HG02970 (cell line): ENCODE data around the gene LILRB1.
"Not testable (repeated sequence)": the region's sequence is repeated elsewhere in the genome, so short reads cannot be mapped to it uniquely, and the experiment has no call there.

Experiments
- ATAC-seq: cut with Tn5 transposase; IDR thresholded peaks from one replicate; pipeline ENCODE4 v1.9.1; 2021; ENCODE audit warnings: mild to moderate bottlenecking, moderate library complexity, moderate number of reproducible peaks; ENCODE audit not compliant: unreplicated experiment, low FRiP score

Gene LILRB1

GRCh38 chr19:54624234-54624633 is 6.0 kb upstream of the LILRB1 start:
- ATAC-seq, result not testable (repeated sequence)

GRCh38 chr19:54624934-54625730 is 5.2 kb upstream of the LILRB1 start:
- ATAC-seq, result not testable (repeated sequence)

GRCh38 chr19:54626757-54627156 is 3.5 kb upstream of the LILRB1 start:
- ATAC-seq, result no peak

DNA sequence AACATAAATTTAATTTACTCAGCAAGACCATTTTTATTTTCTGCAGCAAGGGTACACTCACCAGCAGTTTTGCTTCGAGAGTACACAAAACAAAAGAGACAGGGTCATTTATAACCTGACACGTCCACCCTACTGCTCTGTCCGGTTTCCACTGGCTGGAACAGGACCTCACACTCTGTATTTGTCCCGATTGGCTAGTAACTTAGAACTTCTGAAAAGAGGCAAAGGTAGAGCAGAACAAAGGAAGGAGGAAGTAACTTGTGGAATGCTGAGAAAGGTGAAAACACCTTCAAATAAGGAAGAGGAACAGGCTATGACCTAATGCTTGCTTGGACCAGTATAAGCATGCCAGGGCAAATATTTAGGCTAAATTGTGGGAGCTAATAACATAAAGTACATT is 2.4 kb upstream of the LILRB1 start:
- not testable (repeated sequence) for ATAC-seq

GRCh38 chr19:54630782-54631181 is 498 bp downstream of the LILRB1 start:
- ATAC-seq, result no peak

DNA sequence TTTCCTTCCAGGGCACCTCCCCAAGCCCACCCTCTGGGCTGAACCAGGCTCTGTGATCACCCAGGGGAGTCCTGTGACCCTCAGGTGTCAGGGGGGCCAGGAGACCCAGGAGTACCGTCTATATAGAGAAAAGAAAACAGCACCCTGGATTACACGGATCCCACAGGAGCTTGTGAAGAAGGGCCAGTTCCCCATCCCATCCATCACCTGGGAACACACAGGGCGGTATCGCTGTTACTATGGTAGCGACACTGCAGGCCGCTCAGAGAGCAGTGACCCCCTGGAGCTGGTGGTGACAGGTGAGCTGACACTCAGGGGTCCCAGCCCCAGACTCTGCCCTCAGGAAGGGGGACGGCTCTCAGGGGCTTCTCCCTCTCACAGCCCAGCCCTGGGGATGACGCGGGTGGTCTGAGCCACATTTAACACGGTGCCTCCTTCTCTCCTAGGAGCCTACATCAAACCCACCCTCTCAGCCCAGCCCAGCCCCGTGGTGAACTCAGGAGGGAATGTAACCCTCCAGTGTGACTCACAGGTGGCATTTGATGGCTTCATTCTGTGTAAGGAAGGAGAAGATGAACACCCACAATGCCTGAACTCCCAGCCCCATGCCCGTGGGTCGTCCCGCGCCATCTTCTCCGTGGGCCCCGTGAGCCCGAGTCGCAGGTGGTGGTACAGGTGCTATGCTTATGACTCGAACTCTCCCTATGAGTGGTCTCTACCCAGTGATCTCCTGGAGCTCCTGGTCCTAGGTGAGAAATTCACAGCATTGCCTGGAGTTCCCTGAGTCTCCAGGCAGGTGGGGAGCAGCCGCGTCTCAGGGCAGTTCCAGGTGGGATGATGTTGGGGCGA is 1.4 kb downstream of the LILRB1 start:
- ATAC-seq, result not testable (repeated sequence)

DNA sequence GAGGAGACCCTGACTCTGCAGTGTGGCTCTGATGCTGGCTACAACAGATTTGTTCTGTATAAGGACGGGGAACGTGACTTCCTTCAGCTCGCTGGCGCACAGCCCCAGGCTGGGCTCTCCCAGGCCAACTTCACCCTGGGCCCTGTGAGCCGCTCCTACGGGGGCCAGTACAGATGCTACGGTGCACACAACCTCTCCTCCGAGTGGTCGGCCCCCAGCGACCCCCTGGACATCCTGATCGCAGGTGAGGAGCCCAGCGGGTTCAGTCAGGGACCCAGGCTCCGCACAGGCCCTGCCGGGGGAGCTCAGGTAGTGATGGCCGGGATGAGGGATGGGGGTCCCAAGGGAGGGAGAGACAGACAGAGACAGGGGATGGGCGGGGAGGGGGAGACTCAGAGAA is 2.2 kb downstream of the LILRB1 start:
- ATAC-seq, result not testable (repeated sequence)

DNA sequence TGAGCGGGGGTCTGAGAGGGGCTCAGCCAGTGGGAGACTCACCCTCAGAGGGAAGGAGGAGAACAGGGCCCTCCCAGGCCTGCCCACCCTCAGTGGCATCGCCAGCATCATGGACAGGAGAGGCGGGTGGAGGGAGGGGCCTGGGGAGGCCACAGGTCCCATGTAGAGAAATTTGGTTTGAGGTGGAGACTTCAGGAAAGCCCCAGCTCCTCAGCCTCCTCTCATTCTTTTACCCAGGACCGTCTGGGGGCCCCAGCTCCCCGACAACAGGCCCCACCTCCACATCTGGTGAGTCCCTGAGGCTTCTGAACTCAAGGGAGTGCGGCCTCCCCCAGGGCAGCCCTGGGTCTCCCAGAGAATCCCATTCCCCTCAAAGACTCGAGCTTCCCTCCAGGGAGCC is 3.1 kb downstream of the LILRB1 start:
- no peak for ATAC-seq

DNA sequence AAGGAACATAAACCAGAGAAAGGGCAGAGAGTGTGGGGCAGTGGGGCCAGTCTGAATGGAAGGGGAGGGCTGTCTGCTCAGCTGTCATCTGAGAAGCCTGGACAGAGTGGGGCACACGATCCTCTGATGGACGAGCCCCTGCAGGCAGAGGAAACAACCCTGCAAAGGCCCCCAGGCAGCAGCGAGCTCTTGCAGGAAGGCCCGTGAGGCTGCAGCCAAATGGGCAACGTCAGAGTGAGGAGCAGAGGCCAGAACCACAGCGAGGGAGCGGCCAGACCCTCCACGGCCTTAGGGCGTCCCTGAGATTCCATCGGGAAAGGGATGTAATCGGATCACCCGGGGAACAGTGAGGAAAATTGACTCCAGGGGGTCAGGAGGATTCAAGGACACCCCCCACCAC is 5.8 kb downstream of the LILRB1 start:
- ATAC-seq, result not testable (repeated sequence)

- no peak for ATAC-seq
These were observed 8.4 kb downstream of the LILRB1 start for GRCh38 chr19:54638683-54639082.

DNA sequence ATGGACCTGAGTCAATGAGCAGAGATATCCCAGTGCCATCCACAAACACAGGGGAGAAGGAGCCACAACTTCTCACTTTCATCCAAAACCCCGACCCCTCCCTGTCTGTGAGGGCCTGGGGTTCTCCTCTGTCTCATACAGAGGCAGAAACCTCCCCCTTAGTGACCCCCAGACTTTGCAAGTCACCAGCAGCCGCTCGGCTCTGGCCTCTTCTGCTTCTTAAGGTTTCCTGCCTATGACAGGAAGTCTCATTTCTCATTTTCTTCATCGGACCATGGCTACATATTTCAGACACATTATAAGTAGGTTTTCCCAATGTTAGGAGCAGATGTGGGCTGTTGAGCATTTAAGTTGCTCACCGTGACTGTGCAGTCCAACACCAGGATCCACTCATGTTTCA is 12.7 kb downstream of the LILRB1 start:
- ATAC-seq, result not testable (repeated sequence)

DNA sequence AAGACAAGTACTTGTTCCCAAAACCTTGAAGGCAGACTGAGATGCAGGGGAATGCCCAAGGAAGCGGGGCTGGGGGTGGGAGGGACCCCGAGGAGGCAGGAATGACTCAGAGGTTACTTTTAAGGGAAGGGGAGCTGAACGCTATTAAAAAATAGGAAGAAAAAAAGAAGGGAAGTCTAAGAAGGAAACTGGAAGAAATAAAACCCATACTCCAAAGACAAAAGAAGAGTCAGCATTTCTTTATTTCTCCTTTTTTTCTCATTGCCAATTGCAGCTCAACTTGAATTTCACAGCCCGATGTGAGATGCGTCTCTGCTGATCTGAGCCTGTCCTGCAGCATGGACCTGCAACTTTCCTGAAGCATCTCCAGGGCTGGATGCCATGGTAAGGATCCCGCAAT is 13.3 kb downstream of the LILRB1 start:
- not testable (repeated sequence) for ATAC-seq

- no peak for ATAC-seq
These were observed 13.8 kb downstream of the LILRB1 start for GRCh38 chr19:54644056-54644455.

- ATAC-seq, result no peak
These were observed 16.1 kb downstream of the LILRB1 start for GRCh38 chr19:54646331-54646841.

- ATAC-seq, result no peak
These were observed 17.8 kb downstream of the LILRB1 start for GRCh38 chr19:54648129-54648528.

DNA sequence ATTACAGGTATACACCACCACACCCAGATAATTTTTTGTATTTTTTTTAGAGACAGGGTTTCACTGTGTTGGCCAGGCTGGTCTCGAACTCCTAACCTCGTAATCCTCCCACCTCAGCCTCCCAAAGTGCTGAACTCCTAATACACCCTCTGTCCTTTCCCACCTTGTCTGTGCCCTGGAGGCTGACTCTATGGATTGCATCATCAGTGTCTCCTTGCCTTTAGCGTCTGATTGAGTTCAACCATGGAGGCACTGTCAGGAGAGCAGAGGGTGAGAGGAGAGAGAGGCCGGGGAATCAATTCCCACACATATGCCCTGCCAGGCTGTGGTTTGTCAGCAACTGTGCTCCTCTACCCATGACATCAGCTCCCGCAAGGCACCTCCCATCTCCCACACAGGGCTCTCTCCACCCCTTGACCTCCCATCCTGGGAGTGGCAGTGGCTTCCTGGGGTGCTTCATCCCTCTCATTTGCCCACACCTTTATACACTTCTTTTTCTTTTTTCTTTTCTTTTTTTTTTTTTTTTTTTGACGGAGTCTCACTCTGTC is 19.9 kb downstream of the LILRB1 start:
- ATAC-seq, result no peak

DNA sequence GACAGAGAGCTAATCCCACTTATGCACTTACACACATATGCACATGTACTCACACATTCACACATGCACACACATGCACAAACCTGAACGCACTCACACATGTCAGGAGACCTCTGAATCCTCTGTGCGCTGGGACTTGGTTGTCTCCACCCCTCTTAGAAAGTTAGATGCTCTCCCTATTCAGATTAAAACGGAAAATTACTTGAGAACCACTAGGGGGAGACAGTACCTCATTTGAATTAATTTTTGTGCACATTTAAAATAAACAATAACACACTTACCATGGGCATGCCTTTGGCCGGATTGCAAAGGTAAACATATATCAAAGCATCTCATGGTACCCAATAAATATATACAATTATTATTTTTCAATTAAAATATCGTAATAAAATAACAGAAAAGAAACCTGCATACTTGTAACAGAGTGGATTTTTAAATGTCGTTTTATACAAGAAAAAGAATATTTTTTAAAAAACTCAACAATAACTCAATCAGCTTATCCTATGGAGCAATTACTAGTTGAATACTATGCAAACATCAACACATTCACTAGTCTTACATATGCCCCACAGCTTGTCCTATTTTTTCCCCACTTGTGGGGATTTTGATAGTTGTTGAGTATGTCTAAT is 23.0 kb downstream of the LILRB1 start:
- ATAC-seq, result no peak

DNA sequence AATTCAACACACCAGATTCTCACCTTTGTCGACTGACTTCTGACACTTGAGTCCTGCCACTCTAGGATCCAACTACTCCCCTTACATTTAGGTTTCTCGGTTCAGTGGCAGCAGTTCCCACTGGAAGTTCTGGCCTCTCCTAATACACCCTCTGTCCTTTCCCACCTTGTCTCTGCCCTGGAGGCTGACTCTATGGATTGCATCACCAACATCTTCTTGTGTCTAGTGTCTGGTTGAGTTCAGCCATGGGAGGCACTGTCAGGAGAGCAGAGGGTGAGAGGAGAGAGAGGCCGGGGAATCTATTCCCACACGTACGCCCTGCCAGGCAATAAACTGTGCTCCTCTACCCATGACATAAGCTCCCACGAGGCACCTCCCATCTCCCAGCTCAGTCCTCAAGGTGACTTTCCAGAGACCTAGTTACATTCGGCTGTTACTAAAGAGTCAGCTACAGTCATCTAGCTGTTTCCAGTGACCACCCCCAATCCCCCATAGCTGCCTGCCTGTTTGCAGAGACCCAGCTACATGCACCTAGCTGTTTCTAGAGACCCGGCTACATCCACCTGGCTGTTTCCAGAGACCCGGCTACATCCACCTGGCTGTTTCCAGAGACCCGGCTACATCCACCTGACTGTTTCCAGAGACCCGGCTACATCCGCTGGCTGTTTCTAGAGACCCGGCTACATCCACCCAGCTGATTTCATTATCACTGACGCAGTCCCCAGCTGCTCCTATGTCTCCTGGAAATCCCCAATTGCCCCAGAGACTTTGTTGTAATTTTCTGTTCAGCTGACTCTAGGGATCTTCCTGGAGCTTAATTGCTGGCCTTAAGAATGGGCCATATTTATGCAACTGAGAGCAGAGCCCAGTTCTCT is 24.4 kb downstream of the LILRB1 start:
- ATAC-seq, result no peak

- no peak for ATAC-seq
These were observed 29.0 kb downstream of the LILRB1 start for GRCh38 chr19:54659300-54659699.

GRCh38 chr19:54660306-54660705 is 30.0 kb downstream of the LILRB1 start:
- no peak for ATAC-seq
